K562 (cell line): Measurements from ENCODE around the gene FOXL3.

Source experiments
- DDX20 ChIP-seq: fragments of 450-650 bp; IDR thresholded peaks from 2 replicates; pipeline ENCODE4 v1.6.1; 2016; ENCODE audit warnings: missing genetic modification characterization, low read depth, mild to moderate bottlenecking, missing compliant biosample characterization, moderate library complexity
- JUN ChIP-seq, 2 experiments: sonication (generic) in 1 of 2; formaldehyde crosslinking in 1 of 2; IDR thresholded peaks; 2 replicates each; pipeline versions ENCODE4 v1.6.1 to v1.8.0; 2012 to 2022; ENCODE audit warnings: borderline replicate concordance in 2 of 2, mild to moderate bottlenecking in 2 of 2, improper control_type of control experiment in 1 of 2, low read depth in 1 of 2, low read length in 1 of 2, missing genetic modification reagents in 1 of 2
- MEF2A ChIP-seq: IDR thresholded peaks from 2 replicates; pipeline ENCODE4 v1.6.1; 2011; ENCODE audit warnings: low read depth, mild to moderate bottlenecking, low read length, moderate library complexity; ENCODE audit not compliant: control insufficient read depth
- RAD21 ChIP-seq, 2 experiments: fragments of 250-450 bp in 1 of 2; fragments of 450-650 bp in 1 of 2; sonication (Bioruptor Pico) in 1 of 2; formaldehyde crosslinking in 1 of 2; IDR thresholded peaks in 1 of 2; conservative IDR thresholded peaks in 1 of 2; 2 replicates each; pipeline versions ENCODE4 v1.4.0 to v1.8.0; 2020 to 2022; ENCODE audit warnings: mild to moderate bottlenecking in 2 of 2, moderate library complexity in 1 of 2
- SRF ChIP-seq, 2 experiments: fragments of 250-450, 450-650 bp in 1 of 2; sonication (Bioruptor Pico) in 1 of 2; sonication (generic) in 1 of 2; formaldehyde crosslinking; IDR thresholded peaks; 2 replicates each; pipeline versions ENCODE4 v1.5.0 to v1.5.1; 2020 to 2022; ENCODE audit warnings: mild to moderate bottlenecking in 1 of 2, missing genetic modification reagents in 1 of 2
- YY1 ChIP-seq, 3 experiments: IDR thresholded peaks; 2 replicates each; pipeline ENCODE4 v1.6.1; 2011; ENCODE audit warnings: low read length in 2 of 3, mild to moderate bottlenecking in 2 of 3, moderate library complexity in 2 of 3, borderline replicate concordance in 1 of 3, control low read depth in 1 of 3, low read depth in 1 of 3; ENCODE audit not compliant: insufficient read depth in 3 of 3, insufficient replicate concordance in 2 of 3, control insufficient read depth in 1 of 3, insufficient read length in 1 of 3; ENCODE audit errors: extremely low read depth in 1 of 3
- ZNF431 ChIP-seq: sonication (generic); formaldehyde crosslinking; IDR thresholded peaks from 2 replicates; pipeline ENCODE4 v1.8.0; 2022; ENCODE audit warnings: mild to moderate bottlenecking, missing genetic modification reagents

DNA sequence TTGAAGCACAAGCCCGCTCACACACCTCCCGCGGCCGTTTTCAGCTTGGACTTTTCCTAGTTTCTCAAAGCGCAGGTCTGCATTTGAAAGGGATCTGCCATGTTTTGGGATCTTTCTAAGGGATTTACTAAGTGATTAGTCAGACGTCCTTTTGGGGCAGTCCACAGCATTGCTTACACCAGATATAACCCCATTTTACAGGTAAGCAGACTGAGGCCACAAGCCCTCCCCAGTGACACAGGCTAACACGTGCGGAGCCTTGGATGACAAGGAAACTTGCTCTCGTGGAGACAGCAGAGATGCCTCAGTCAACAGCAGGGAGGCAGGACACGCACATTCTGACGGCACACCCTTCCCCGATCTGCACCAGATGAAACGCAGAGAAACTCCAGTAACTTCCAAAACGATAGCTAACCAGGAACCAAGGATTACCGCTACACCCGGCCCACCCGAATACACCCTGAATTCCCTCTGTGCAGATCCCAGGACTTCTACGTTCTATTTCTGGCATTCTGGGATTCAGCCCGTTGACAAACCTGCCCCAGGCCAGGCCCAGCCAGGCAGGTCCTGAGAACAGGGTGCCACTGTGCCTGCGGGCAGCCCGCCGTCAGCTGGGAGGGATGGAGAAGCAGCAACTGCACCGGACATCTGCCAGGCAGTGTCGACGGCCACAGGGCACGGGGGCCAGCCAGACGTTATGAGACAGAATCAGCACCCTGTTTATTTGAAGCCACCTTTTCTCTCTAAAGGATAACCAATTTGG, 27.9 kb downstream of the FOXL3 start:
- no peak for TF ChIP-seq JUN (IDR thresholded peaks at IDR 0.05; ENCODE audit: borderline replicate concordance, low read depth, low read length)
- no peak for TF ChIP-seq JUN (CRISPR knock-in tag; IDR thresholded peaks at IDR 0.05; ENCODE audit: borderline replicate concordance)
- no peak for TF ChIP-seq ZNF431 (CRISPR knock-in tag)
- no peak for TF ChIP-seq SRF (CRISPR knock-in tag; IDR thresholded peaks at IDR 0.05)
- no peak for TF ChIP-seq YY1 (IDR thresholded peaks at IDR 0.05; ENCODE audit: borderline replicate concordance in 1 of 3, control insufficient read depth in 1 of 3, extremely low read depth in 1 of 3, insufficient read depth in 3 of 3, insufficient read length in 1 of 3, insufficient replicate concordance in 2 of 3, low read depth in 1 of 3, low read length in 2 of 3)
- TF ChIP-seq MEF2A, result no peak
- TF ChIP-seq RAD21 (CRISPR knock-in tag; conservative IDR thresholded peaks at IDR 0.05 in 1 of 2, IDR thresholded peaks at IDR 0.05 in 1 of 2), result no peak
- TF ChIP-seq DDX20 (tag), result no peak
